Stimulated activated CD4-positive, alpha-beta T cell treated with anti-CD3 and anti-CD28 coated beads, Interleukin-1b, Interleukin-23, amount 100 ng/mL, for 4 hours (primary cell): Measurements from ENCODE around the gene RAB31.

ENCODE experiments used
- DNase-seq, 2 donors: peaks; one replicate each; pipeline ENCODE4 v3.0.0-alpha.2; 2020; ENCODE audit warnings: low read depth in 2 of 2

Gene RAB31

GRCh38 chr18:9691235-9691634, 16.9 kb upstream of the RAB31 start:
- DNase-seq, result no peak

- DNase-seq, result no peak
These were observed 13.9 kb upstream of the RAB31 start for GRCh38 chr18:9694174-9694573.

- DNase-seq, result no peak
These were observed 13.1 kb upstream of the RAB31 start for GRCh38 chr18:9694952-9695495.

GRCh38 chr18:9695605-9696004, 12.5 kb upstream of the RAB31 start:
- no peak for DNase-seq

- no peak for DNase-seq
These were observed 12.0 kb upstream of the RAB31 start for GRCh38 chr18:9696112-9696511.

- DNase-seq, result no peak
These were observed 11.4 kb upstream of the RAB31 start for GRCh38 chr18:9696701-9697100.

- DNase-seq, result no peak
These were observed 11.0 kb upstream of the RAB31 start for GRCh38 chr18:9697121-9697520.

GRCh38 chr18:9698497-9698896, 9.6 kb upstream of the RAB31 start:
- DNase-seq, result no peak

GRCh38 chr18:9700261-9700796, 7.8 kb upstream of the RAB31 start:
- DNase-seq, result no peak

GRCh38 chr18:9701609-9702349, 6.3 kb upstream of the RAB31 start:
- no peak for DNase-seq

GRCh38 chr18:9704233-9705118, 3.6 kb upstream of the RAB31 start:
- no peak for DNase-seq

- DNase-seq, result no peak
These were observed 2.8 kb upstream of the RAB31 start for GRCh38 chr18:9705183-9705829.

GRCh38 chr18:9706081-9706935, 1.8 kb upstream of the RAB31 start:
- no peak for DNase-seq

GRCh38 chr18:9707381-9708056, 582 bp upstream of the RAB31 start:
- no peak for DNase-seq

- no peak for DNase-seq
These were observed 568 bp downstream of the RAB31 start for GRCh38 chr18:9708434-9709303.

GRCh38 chr18:9709304-9709877, 1.3 kb downstream of the RAB31 start:
- DNase-seq, result no peak

- no peak for DNase-seq
These were observed 1.9 kb downstream of the RAB31 start for GRCh38 chr18:9710037-9710436.

GRCh38 chr18:9711361-9712129, 3.4 kb downstream of the RAB31 start:
- no peak for DNase-seq
